HG03025 (cell line): Measurements from ENCODE around the gene ALKBH3.
A peak's percentile ranks its signal among the peaks of the same experiment; 100 is the strongest.

Experiments used
- ATAC-seq: cut with Tn5 transposase; IDR thresholded peaks from one replicate; pipeline ENCODE4 v1.9.1; 2021; ENCODE audit warnings: mild to moderate bottlenecking, moderate library complexity; ENCODE audit not compliant: unreplicated experiment, low FRiP score

The ALKBH3 gene

GRCh38 chr11:43936076-43936475, 55.4 kb downstream of the ALKBH3 start:
- ATAC-seq, result no peak

GRCh38 chr11:43937434-43938411, 57.1 kb downstream of the ALKBH3 start:
- ATAC-seq, result no peak

DNA sequence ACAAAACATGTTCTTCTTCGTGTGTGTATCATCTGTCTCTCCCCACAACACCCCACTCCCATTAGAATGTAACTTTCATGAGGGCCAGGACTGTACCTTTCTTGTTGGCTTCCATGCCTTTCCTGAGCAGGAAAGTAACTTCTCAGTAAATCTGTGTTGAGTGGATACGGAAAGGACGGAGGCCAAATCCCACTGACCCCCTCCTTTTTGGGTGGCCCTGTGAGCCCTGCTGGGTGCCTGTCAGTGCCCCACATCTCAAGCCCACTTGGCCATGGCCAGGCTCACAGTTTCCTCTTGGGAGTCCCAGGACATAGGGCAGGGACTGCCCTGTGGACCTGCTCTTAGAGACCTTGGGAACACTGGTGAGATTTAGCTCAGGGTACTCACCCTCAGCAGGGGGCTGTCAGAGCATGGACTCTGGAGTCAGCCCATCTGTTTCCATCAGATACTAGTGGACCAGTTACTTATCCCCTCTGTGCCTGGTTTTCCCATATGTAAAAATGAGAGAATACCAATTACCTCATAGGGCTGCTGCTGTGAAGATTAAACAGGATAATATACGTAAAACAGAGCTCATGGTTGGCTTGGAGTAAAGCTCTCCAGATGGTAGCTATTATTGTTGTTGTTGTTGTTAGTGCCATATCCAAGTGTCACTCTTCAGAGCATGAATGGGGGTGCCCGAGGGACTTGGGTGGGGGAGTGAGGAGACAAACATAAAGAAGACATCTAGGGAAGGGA, 60.8 kb downstream of the ALKBH3 start:
- no peak for ATAC-seq

GRCh38 chr11:43942662-43943371, 62.2 kb downstream of the ALKBH3 start:
- no peak for ATAC-seq

DNA sequence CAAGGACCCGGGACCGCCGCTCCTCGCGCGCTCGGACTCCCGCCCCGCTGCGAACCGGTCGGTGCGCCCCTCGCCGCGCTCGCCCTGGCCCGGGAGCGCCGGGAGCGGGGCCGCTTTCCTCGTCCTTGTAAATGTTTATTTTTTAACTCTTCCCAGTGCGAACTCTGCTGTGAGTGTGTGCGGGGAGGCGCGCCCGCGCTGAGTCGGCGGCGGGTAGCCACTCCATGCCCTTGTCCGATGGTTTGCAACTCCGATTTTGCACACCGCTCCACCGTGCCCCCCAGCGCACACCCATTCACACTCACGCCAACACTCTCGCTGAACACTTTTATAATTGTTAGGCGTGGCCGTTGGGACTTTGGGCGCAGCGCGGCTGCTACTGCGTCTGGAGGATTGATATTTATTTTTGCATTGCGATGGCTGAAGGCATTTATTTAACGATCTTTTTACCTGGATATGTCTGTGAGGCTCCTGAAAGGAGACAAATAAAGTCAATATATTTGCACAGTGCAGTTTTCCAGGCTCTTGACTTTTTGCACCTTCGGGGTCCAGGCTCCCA, 62.8 kb downstream of the ALKBH3 start:
- ATAC-seq, result no peak

DNA sequence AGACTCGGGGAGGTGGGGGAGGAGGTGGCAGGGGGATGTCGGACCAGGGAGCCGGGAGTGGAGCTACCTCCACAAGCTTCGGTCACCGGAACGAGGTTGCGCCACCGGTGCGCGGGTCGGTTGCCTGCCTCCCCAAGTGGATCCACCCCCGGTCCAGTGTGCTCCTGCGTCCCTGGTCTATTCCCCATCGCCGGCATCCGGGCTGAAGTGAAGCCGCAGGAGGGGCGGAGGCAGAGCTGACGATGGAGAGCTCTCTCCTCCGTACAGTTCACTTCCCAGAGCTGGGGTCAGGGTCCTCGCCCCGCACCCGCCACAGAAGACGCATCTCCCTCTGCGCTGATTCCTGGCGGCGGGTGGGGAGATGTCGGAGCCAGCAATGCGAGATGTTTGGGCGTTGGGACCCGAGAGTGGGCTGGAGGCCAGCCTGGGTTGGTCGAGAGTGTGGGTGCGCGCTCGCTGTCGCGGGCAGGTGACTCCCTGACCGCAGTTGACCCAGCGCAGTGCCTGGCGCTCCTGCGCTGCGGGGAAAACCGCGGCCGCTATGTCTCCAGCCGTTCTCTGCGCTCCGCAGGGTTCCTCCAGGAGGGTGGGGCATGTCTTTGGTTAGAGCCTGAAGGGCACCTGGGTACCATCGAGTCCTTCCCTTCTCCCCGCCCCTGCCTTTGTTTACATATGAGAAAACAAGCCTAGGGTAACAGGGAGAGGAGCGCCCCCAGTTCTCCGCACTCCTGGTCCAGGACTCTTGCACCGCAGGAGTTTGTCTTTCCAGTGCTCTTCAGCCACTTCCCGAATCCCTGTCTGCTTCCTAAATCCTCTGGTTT, 63.5 kb downstream of the ALKBH3 start:
- ATAC-seq, result no peak

- ATAC-seq, result peak; percentile 63
These were observed 64.2 kb downstream of the ALKBH3 start for GRCh38 chr11:43944761-43945311.

- ATAC-seq, result no peak
These were observed 66.4 kb downstream of the ALKBH3 start for GRCh38 chr11:43947003-43947500.

DNA sequence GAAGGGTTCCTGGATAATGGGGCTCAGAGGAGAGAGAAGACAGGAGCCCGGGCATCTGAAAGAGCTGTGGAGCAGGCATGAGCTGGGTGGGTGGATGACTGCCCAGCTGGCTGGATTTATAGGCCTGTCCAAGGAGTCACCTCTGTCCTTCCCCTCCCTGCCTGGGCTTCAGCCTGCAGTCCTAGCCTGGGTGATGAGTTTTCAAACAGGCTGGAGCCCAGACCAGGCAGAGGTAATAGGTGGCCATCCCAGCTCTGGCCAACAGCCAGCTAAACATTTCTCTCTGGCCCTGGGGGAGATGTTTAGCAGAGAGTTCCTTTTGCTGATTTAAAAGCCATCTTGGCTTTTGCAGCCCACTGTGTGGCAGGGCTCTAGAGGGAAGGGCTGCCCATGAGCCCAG, 67.2 kb downstream of the ALKBH3 start:
- ATAC-seq, result no peak

DNA sequence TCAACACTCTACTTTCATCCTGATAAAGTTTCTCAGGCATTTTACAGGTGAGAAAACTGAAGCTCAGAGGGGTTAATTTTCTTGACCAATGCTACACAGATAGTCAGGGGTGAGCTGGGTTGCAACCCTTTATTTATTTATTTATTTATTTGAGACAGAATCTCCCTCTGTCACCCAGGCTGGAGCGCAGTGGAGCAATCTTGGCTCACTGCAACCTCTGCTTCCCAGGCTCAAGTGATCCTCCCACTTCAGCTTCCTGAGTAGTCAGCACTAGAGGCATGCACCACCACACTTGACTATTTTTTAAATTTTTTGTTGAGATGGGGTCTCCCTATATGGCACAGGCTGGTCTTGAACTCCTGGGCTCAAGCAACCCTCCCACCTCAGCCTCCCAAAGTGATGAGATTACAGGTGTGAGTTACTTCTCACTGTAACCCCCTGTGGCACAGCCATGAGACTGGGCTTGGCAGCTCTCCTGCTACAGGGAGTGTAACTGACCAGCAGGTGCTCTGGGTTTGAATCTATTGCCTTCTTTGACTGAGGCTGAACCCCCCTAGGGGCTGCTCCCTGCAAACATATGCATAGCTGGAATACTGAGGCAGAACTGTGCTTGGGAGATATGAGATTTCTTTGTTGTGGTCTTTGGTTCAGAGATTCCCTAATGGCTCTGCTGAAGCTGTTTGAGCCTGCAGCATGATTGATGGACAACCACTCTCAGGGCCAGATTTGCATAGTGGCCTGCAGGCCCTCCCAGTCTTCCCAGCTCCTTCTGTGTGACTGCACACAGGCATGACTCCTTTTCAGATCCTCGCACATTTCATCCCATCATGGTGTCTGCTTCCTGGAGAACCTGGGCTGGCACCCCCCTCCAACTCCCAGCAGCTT, 68.0 kb downstream of the ALKBH3 start:
- ATAC-seq, result no peak

DNA sequence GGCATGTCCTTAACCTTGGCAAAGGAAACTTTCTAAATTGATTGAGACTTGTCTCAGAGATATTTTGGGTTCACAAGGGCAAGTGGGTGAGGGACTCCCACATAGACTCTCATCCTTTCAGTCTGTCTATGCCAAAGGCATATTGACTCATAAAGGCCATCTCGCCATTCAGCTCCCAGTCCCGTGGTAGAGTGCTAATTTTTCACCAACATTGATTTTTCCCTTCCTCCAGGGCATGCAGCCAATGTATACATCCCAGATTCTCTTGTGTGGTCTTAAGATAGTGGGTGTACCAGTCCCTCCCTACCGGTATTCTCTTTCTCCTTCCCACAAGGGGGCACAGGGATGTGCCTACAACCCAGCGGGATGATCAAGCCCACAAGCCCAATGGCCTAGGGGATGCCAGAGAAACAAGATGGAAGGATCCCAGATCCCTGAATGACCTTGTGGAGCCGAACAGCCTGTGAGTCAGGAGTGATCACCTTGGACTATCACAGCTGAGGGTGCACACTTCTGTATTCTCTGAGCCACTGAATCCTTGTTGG, 69.8 kb downstream of the ALKBH3 start:
- ATAC-seq, result no peak

DNA sequence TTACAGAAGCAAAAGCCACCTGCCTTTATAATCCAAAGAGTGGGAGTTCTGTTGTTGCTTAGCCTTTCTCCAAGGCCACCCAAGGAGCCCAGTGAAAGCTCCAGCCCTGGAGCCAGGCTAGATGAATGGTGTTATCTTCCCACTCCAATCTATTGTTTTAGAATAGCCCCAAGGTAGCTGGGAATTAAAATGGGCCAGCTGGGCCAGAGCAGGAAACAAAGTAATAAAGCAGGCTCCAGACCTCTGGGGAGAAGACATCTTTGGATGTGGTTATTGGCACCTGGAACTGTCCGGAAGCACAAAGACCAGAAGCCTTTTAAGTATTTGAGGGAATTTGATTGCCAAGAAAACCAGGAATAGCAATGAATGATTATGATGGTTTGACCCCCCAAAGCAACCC, 70.6 kb downstream of the ALKBH3 start:
- no peak for ATAC-seq

DNA sequence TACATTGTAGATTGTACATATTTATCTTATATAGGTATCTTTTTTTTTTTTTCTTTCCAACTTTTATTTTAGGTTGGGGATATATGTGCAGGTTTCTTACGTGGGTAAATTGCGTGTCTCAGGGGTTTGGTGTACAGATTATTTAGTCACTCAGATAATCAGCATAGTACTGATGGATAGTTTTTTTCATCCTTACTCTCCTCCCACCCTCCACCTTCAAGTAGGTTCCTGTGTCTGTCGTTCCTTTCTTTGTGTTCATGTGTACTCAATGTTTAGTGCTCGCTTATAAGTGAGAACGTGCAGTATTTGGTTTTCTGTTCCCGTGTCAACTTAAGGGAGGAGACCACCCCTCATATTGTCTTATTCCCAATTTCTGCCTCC, 71.4 kb downstream of the ALKBH3 start:
- ATAC-seq, result no peak

DNA sequence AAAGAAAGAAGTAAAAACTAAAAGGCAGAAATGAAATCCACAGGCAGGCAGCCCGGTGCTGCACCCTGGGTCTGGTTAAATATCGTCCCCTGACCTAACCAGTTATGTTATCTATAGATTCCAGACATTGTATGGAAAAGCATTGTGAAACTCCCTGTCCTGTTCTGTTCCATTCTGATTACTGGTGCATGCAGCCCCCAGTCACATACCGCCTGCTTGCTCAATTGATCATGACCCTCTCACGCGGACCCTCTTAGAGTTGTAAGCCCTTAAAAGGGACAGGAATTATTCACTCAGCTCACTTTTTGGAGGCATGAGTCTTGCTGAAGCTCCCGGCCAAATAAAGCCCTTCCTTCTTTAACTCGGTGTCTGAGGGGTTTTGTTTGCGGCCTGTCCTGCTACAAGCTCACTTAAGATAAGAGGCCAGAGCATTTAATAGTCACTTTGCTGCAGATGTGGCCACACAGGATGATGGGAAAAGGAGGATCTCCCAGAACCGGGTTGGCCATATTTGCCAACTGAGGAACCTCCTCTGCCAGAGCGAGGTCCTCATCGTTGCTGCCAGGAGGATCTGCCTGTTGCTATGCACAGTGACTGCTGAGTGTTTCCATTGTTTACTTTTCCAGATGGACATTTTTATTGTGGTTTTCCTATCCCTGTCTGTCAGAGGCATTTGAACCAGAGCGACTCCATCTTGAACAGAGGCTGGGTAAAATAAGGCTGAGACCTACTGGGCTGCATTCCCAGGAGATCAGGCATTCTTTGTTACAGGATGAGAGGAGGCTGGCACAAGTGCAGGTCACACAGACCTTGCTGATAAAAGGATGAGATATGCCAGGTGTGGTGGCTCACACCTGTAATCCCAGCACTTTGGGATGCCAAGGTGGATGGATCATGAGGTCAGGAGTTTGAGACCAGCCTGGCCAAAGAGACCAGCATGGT, 72.0 kb downstream of the ALKBH3 start:
- no peak for ATAC-seq

DNA sequence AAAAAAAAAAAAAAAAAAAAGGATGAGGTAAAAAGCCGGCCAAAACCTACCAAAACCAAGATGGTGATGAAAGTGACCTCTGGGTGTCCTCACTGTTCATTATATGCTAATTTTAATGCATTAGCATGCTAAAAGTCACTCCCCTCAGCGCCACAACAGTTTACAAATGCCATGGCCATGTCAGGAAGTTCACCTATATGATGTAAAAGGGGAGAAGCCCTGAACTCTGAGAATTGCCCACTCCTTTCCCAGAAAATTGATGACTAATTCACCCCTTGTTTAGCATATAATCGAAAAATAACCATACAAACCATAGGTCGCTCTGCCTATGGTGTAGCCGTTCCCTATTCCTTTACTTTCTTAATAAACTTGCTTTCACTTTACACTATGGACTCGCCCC, 72.9 kb downstream of the ALKBH3 start:
- ATAC-seq, result no peak

DNA sequence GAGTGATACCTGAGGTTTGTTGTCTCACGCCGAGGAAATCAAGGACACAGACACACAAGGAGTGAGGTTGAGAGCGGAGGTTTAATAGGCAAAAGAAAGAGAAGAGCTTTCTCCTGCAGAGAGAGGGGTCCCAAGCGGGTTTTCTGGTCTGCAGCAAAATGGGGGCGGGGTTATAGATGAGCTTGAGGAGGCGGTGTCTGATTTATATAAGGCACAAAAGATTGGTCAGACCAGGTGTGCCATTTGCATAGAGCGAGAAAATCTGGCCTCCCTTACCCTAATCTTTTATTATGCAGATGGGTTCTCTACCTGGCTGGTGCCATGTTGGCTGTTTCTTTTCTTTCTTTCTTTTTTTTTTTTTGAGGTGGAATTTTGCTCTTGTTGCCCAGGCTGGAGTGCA, 73.6 kb downstream of the ALKBH3 start:
- no peak for ATAC-seq
